MM.1S (cell line): Measurements from ENCODE around the gene ECE1.

Source experiments
- DNase-seq: peaks from one replicate; pipeline ENCODE4 v3.0.0-alpha.2; 2015
- H2AFZ ChIP-seq: fragments of 300-600 bp; sonication (generic); 2 replicates; pipeline ENCODE4 v1.6.0; 2016; ENCODE audit warnings: antibody characterized with exemption, low read length
- H3F3A ChIP-seq: fragments of 300-600 bp; sonication (generic); 2 replicates; pipeline ENCODE4 v1.6.1; 2016; ENCODE audit warnings: mild to moderate bottlenecking, antibody characterized with exemption, low read length, moderate library complexity, mixed read lengths; ENCODE audit not compliant: insufficient read depth
- H3K27ac ChIP-seq: fragments of 300-600 bp; sonication (generic); 2 replicates; pipeline ENCODE4 v1.5.1; 2016; ENCODE audit warnings: mild to moderate bottlenecking, low read length
- H3K27me3 ChIP-seq: fragments of 300-600 bp; sonication (generic); replicated peaks from 2 replicates; pipeline ENCODE4 v1.6.0; 2016; ENCODE audit warnings: low read length; ENCODE audit not compliant: insufficient read depth
- H3K36me3 ChIP-seq: fragments of 300-600 bp; sonication (generic); replicated peaks from 2 replicates; pipeline ENCODE4 v1.6.1; 2016; ENCODE audit warnings: mild to moderate bottlenecking, low read length, mixed read lengths; ENCODE audit not compliant: insufficient read depth
- H3K4me1 ChIP-seq: fragments of 300-600 bp; sonication (generic); 2 replicates; pipeline ENCODE4 v1.6.1; 2016; ENCODE audit warnings: low read length, mixed read lengths
- H3K4me2 ChIP-seq: fragments of 300-600 bp; sonication (generic); 2 replicates; pipeline ENCODE4 v1.6.0; 2016; ENCODE audit warnings: low read depth, low read length
- H3K4me3 ChIP-seq: fragments of 300-600 bp; sonication (generic); 2 replicates; pipeline ENCODE4 v1.5.1; 2016; ENCODE audit warnings: low read length, mixed read lengths
- H3K79me2 ChIP-seq: fragments of 300-600 bp; sonication (generic); 2 replicates; pipeline ENCODE4 v1.6.1; 2016; ENCODE audit warnings: mixed run types, low read length, mixed read lengths
- H3K9ac ChIP-seq: fragments of 300-600 bp; sonication (generic); 2 replicates; pipeline ENCODE4 v1.6.1; 2016; ENCODE audit warnings: low read length, mixed read lengths
- H3K9me2 ChIP-seq: fragments of 300-600 bp; sonication (generic); replicated peaks from 2 replicates; pipeline ENCODE4 v1.6.1; 2016; ENCODE audit warnings: mild to moderate bottlenecking, low read length, mixed read lengths; ENCODE audit not compliant: insufficient read depth
- H3K9me3 ChIP-seq: fragments of 300-600 bp; sonication (generic); replicated peaks from 2 replicates; pipeline ENCODE4 v1.6.1; 2016; ENCODE audit warnings: mild to moderate bottlenecking, low read length, mixed read lengths; ENCODE audit not compliant: insufficient read depth
- H4K20me1 ChIP-seq: fragments of 300-600 bp; sonication (generic); 2 replicates; pipeline ENCODE4 v1.6.1; 2016; ENCODE audit warnings: mild to moderate bottlenecking, low read length, moderate library complexity, mixed read lengths; ENCODE audit not compliant: insufficient read depth
- CTCF ChIP-seq: fragments of 300-600 bp; sonication (generic); IDR thresholded peaks from 2 replicates; pipeline ENCODE4 v1.5.1; 2016; ENCODE audit warnings: antibody characterized with exemption, low read length, mixed read lengths
- EZH2 ChIP-seq: fragments of 300-600 bp; sonication (generic); optimal IDR thresholded peaks from 2 replicates; pipeline ENCODE3; 2017; ENCODE audit warnings: low read depth, mild to moderate bottlenecking, antibody characterized with exemption, low read length, mixed read lengths
- EZH2phosphoT487 ChIP-seq: fragments of 300-600 bp; sonication (generic); IDR thresholded peaks from 2 replicates; pipeline ENCODE4 v1.6.1; 2018; ENCODE audit warnings: antibody characterized with exemption, low read length

Gene ECE1

GRCh38 chr1:21337928-21338572 is 47.8 kb upstream of the ECE1 start:
- DNase-seq, result no peak
- Histone ChIP-seq H3F3A (peaks cover 9% of the 10 kb centered on the region), H2AFZ (no peak overlapping the region), H3K27ac (no peak overlapping the region), H3K36me3 (no peaks in the 10 kb centered on the region), H3K4me1 (peaks cover 17% of the 10 kb centered on the region), H3K27me3 (no peaks in the 10 kb centered on the region), H4K20me1 (0 out of 2 replicates have a peak, but pooled peaks cover 2% of the 10 kb centered on the region), H3K9me3 (no peaks in the 10 kb centered on the region), H3K9me2 (no peaks in the 10 kb centered on the region), H3K4me3 (no peak overlapping the region), H3K9ac (no peak overlapping the region), H3K4me2 (no peak overlapping the region), H3K79me2 (peaks cover 89% of the 10 kb centered on the region)
- TF ChIP-seq EZH2phosphoT487 (no peak), EZH2 (no peak), CTCF (no peak)

- peaks cover 9% of the 10 kb centered on the region for H3F3A ChIP-seq
- no peaks in the 10 kb centered on the region for H3K9me3 ChIP-seq
- no peaks in the 10 kb centered on the region for H3K9me2 ChIP-seq
- H3K4me1 ChIP-seq, result peaks cover 14% of the 10 kb centered on the region
- no peak overlapping the region for H3K9ac ChIP-seq
- no peak overlapping the region for H2AFZ ChIP-seq
- no peak for TF ChIP-seq CTCF
- TF ChIP-seq EZH2phosphoT487, result no peak
- TF ChIP-seq EZH2, result no peak
- H4K20me1 ChIP-seq, result no peaks in the 10 kb centered on the region
- H3K4me2 ChIP-seq, result no peak overlapping the region
- H3K36me3 ChIP-seq, result no peaks in the 10 kb centered on the region
- no peak overlapping the region for H3K4me3 ChIP-seq
- no peak overlapping the region for H3K27ac ChIP-seq
- no peak for DNase-seq
- peaks cover 87% of the 10 kb centered on the region for H3K79me2 ChIP-seq
- no peaks in the 10 kb centered on the region for H3K27me3 ChIP-seq
These were observed 47.2 kb upstream of the ECE1 start for GRCh38 chr1:21337454-21337927.

- no peak overlapping the region for H3K27ac ChIP-seq
- no peak for TF ChIP-seq EZH2
- no peak for TF ChIP-seq CTCF
- no peak for TF ChIP-seq EZH2phosphoT487
These were observed 46.8 kb upstream of the ECE1 start for GRCh38 chr1:21337010-21337437.

More at GRCh38 chr1:21337010-21337437, 46.8 kb upstream of the ECE1 start:
- Histone ChIP-seq H4K20me1 (no peaks in the 10 kb centered on the region), H2AFZ (no peak overlapping the region), H3K9me2 (no peaks in the 10 kb centered on the region), H3F3A (peaks cover 9% of the 10 kb centered on the region), H3K36me3 (no peaks in the 10 kb centered on the region), H3K9me3 (no peaks in the 10 kb centered on the region), H3K27me3 (no peaks in the 10 kb centered on the region), H3K4me2 (no peak overlapping the region), H3K4me1 (peaks cover 14% of the 10 kb centered on the region), H3K79me2 (peaks cover 86% of the 10 kb centered on the region), H3K9ac (no peak overlapping the region), H3K4me3 (no peak overlapping the region)
- DNase-seq, result no peak
